ENCODE measurements around the gene TIMM44.

DNA sequence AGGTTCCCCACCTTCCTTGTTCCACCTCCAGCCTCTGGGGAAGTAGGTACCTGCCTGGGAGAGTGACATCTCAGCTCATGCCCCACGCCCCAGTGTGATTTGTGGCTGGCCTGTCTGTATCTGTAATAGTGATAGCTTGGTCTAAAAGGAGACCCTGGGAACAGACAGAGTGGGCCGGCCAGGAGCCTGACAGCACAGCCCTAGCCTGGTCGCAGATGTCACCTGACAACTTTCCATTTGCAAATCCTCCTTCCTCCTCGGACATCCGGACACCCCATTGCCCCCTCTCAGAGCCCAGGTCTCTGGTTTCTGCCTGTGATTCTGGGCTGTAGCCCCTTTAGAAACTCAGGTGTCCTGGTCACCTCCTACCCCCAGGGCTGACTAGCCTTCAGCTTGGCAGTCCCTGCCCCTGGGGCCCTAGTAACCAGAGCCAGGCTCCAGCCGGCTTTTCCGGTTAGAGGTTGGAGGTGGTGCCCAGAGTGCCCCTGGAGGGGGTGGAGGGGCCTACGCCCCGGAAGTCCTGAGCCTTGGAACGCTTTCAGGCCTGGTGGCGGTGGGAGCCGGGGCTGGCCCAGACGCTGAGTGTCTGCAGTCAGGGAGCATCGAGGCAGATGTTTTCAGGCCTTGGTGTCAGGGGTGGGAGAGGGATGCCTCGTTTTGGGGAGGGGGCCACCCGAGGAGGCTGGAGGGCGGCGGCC is 48.7 kb downstream of the TIMM44 start:
- TF ChIP-seq CTCF (IDR thresholded peaks at IDR 0.05; ENCODE audit: control extremely low read depth in 1 of 3, insufficient read depth in 1 of 3, low read depth in 1 of 3, low read length in 3 of 3) (peak in 1 of 3 experiments; percentile 14; a peak in 1 of 4 replicates), CBX8 (IDR thresholded peaks at IDR 0.05; ENCODE audit: borderline replicate concordance, low read depth, low read length) (no peak), BRCA1 (IDR thresholded peaks at IDR 0.05; ENCODE audit: low read depth, low read length) (no peak), SP2 (IDR thresholded peaks at IDR 0.05; ENCODE audit: low read length) (no peak), EZH2 (IDR thresholded peaks at IDR 0.05; ENCODE audit: low read depth, low read length, severe bottlenecking) (no peak), POLR2A (IDR thresholded peaks at IDR 0.05; ENCODE audit: control extremely low read depth in 1 of 2, low read depth in 2 of 2, low read length in 2 of 2) (no peak), E2F6 (IDR thresholded peaks at IDR 0.05) (no peak), POLR2AphosphoS5 (IDR thresholded peaks at IDR 0.05; ENCODE audit: low read depth, low read length) (no peak), CREB1 (IDR thresholded peaks at IDR 0.05) (no peak), KDM5A (IDR thresholded peaks at IDR 0.05; ENCODE audit: low read length) (no peak), TEAD4 (IDR thresholded peaks at IDR 0.05; ENCODE audit: low read depth, low read length) (no peak)
